ENCODE results near the gene TSSC4. TPM values are rescaled to one million over a fixed set of nuclear protein-coding genes. Genes with fewer than 3 reads are reported as not detected.

The TSSC4 gene
- total and polyA plus RNA-seq, 2 of the 13 experiments (the other 11 are each of a cell fraction or from before 2014, with no cell fraction given) = 16.2 to 58.6 TPM

DNA sequence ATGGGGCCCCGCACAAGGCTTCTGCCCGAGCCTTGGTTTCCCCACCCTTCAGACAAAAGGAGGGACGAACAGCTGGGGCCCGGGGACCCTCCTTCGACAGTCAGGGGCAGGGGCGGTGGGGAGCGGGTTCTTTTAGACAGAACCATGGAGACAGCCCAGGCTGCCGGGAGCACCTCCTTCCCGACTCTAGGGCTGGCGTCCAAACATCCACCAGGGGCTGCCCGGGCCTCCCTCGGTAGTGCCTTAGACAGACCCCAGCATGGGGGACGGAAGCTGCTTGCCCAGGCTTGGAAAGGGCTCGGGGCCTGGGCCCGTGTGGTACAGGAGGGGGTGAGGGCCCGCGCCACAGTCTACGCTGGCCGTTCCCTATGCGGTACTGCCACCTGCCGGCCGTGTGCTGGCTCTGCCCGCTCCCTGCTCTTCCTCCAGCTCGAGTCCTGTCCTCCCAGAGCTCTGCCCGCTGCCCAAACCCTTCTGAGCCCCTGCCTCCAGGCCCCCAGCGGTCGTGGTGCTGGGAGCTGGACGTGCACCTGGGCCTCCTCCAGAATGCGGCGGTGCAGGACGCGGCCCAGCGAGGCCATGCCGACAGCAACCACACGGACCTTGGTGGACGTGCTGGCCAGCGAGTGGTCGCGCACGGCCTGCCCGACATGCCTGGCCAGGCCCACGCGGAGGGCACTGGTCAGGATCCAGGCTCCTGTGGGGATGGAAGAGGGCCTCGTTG, 20.1 kb downstream of the TSSC4 start (continued):
- TF ChIP-seq, protein P1, sequence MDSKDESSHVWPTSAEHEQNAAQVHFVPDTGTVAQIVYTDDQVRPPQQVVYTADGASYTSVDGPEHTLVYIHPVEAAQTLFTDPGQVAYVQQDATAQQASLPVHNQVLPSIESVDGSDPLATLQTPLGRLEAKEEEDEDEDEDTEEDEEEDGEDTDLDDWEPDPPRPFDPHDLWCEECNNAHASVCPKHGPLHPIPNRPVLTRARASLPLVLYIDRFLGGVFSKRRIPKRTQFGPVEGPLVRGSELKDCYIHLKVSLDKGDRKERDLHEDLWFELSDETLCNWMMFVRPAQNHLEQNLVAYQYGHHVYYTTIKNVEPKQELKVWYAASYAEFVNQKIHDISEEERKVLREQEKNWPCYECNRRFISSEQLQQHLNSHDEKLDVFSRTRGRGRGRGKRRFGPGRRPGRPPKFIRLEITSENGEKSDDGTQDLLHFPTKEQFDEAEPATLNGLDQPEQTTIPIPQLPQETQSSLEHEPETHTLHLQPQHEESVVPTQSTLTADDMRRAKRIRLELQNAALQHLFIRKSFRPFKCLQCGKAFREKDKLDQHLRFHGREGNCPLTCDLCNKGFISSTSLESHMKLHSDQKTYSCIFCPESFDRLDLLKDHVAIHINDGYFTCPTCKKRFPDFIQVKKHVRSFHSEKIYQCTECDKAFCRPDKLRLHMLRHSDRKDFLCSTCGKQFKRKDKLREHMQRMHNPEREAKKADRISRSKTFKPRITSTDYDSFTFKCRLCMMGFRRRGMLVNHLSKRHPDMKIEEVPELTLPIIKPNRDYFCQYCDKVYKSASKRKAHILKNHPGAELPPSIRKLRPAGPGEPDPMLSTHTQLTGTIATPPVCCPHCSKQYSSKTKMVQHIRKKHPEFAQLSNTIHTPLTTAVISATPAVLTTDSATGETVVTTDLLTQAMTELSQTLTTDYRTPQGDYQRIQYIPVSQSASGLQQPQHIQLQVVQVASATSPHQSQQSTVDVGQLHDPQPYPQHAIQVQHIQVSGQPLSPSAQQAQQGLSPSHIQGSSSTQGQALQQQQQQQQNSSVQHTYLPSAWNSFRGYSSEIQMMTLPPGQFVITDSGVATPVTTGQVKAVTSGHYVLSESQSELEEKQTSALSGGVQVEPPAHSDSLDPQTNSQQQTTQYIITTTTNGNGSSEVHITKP (CRISPR knock-in tag; IDR thresholded peaks at IDR 0.05; ENCODE audit: low read depth) = no peak
- TF ChIP-seq, protein P2, sequence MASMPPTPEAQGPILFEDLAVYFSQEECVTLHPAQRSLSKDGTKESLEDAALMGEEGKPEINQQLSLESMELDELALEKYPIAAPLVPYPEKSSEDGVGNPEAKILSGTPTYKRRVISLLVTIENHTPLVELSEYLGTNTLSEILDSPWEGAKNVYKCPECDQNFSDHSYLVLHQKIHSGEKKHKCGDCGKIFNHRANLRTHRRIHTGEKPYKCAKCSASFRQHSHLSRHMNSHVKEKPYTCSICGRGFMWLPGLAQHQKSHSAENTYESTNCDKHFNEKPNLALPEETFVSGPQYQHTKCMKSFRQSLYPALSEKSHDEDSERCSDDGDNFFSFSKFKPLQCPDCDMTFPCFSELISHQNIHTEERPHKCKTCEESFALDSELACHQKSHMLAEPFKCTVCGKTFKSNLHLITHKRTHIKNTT (CRISPR knock-in tag; IDR thresholded peaks at IDR 0.05) = no peak
- TF ChIP-seq FOXK1 (CRISPR knock-in tag; IDR thresholded peaks at IDR 0.05; ENCODE audit: borderline replicate concordance, low read depth) = no peak
- no peak for TF ChIP-seq TRIM22 (IDR thresholded peaks at IDR 0.05)
- no peak for TF ChIP-seq SSRP1 (CRISPR knock-in tag; IDR thresholded peaks at IDR 0.05)
- TF ChIP-seq ASH2L (IDR thresholded peaks at IDR 0.05; ENCODE audit: insufficient read length, low read depth, low read length) = no peak
- no peak for TF ChIP-seq KDM4B (CRISPR knock-in tag; IDR thresholded peaks at IDR 0.05)
- 0 out of 2 replicates have a peak, but pooled peaks have one; percentile 33 for TF ChIP-seq SALL2 (CRISPR knock-in tag; IDR thresholded peaks at IDR 0.05)
- no peak for TF ChIP-seq ZBTB39 (CRISPR knock-in tag; IDR thresholded peaks at IDR 0.05)
- no peak for TF ChIP-seq SMARCE1 (IDR thresholded peaks at IDR 0.05; ENCODE audit: borderline replicate concordance)
- no peak for TF ChIP-seq ZNF383 (CRISPR knock-in tag; IDR thresholded peaks at IDR 0.05; ENCODE audit: borderline replicate concordance)
- no peak for TF ChIP-seq PHB2 (IDR thresholded peaks at IDR 0.05; ENCODE audit: partially characterized antibody)
- TF ChIP-seq ZNF672 (CRISPR knock-in tag; IDR thresholded peaks at IDR 0.05) = no peak
- no peak for TF ChIP-seq ZSCAN31 (CRISPR knock-in tag; IDR thresholded peaks at IDR 0.05; ENCODE audit: low read depth)
- TF ChIP-seq CBX5 (CRISPR knock-in tag; IDR thresholded peaks at IDR 0.05; ENCODE audit: borderline replicate concordance) = no peak
- no peak for TF ChIP-seq CREM (IDR thresholded peaks at IDR 0.05)
- no peak for TF ChIP-seq CREM (CRISPR knock-in tag; IDR thresholded peaks at IDR 0.05)
- TF ChIP-seq, protein P3, sequence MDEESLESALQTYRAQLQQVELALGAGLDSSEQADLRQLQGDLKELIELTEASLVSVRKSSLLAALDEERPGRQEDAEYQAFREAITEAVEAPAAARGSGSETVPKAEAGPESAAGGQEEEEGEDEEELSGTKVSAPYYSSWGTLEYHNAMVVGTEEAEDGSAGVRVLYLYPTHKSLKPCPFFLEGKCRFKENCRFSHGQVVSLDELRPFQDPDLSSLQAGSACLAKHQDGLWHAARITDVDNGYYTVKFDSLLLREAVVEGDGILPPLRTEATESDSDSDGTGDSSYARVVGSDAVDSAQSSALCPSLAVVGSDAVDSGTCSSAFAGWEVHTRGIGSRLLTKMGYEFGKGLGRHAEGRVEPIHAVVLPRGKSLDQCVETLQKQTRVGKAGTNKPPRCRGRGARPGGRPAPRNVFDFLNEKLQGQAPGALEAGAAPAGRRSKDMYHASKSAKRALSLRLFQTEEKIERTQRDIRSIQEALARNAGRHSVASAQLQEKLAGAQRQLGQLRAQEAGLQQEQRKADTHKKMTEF (CRISPR knock-in tag; IDR thresholded peaks at IDR 0.05) = no peak
- no peak for TF ChIP-seq ZNF709 (CRISPR knock-in tag; IDR thresholded peaks at IDR 0.05)
- no peak for TF ChIP-seq ZBTB8A (CRISPR knock-in tag; IDR thresholded peaks at IDR 0.05; ENCODE audit: borderline replicate concordance, low read depth)

Data from HepG2 (cell line).